ENCODE measurements around the gene PIK3CD. TPM values are rescaled to one million over a fixed set of nuclear protein-coding genes. Genes with fewer than 3 reads are reported as not detected.

Gene PIK3CD
- polyA plus RNA-seq, 1 of the 3 experiments (the other 2 are of a cell fraction) = 6.0 TPM

- Histone ChIP-seq H3K4me2 (no peak overlapping the region), H3K4me1 (ENCODE audit: control insufficient read depth in 1 of 2, insufficient read depth in 2 of 2, low read depth in 1 of 2, low read length in 1 of 2) (peaks cover 0 to 48% of the 10 kb centered on the region in 2 experiments; a peak in 2 of 4 replicates), H3K9me2 (no peaks in the 10 kb centered on the region), H4K20me1 (ENCODE audit: insufficient read depth) (no peaks in the 10 kb centered on the region), H3K79me2 (ENCODE audit: insufficient read depth) (no peaks in the 10 kb centered on the region), H3K27me3 (ENCODE audit: insufficient read depth) (no peaks in the 10 kb centered on the region), H3F3A (replicated peaks; ENCODE audit: insufficient read depth) (no peaks in the 10 kb centered on the region), H3K9me3 (no peaks in the 10 kb centered on the region), H3K27ac (ENCODE audit: low read depth in 2 of 2, low read length in 1 of 2) (peak overlapping the region in 1 of 2 experiments; percentile 94; a peak in 2 of 4 replicates), H3K36me3 (replicated peaks in 1 of 2; ENCODE audit: control insufficient read depth in 1 of 2, insufficient read depth in 2 of 2, low read length in 1 of 2) (peaks cover 0 to 38% of the 10 kb centered on the region in 2 experiments), H3K4me3 (ENCODE audit: low read depth in 2 of 2, low read length in 1 of 2) (no peak overlapping the region), H3K9ac (no peak overlapping the region), H2AFZ (ENCODE audit: low read depth) (no peak overlapping the region)
- TF ChIP-seq CHD2 (IDR thresholded peaks at IDR 0.05; ENCODE audit: low read length, partially characterized antibody) (peak; percentile 60), RFX5 (IDR thresholded peaks at IDR 0.05; ENCODE audit: low read length) (0 out of 2 replicates have a peak, but pooled peaks have one; percentile 16), FOXJ3 (CRISPR knock-in tag; IDR thresholded peaks at IDR 0.05) (peak; percentile 68; the same call in 1 of the 2 replicates), EP300 (IDR thresholded peaks at IDR 0.05; ENCODE audit: borderline replicate concordance in 1 of 2, low read depth in 1 of 2, low read length in 1 of 2) (peak in 1 of 2 experiments; percentile 67; a peak in 2 of 4 replicates), RCOR1 (IDR thresholded peaks at IDR 0.05; ENCODE audit: low read length) (peak; percentile 63), SMC3 (IDR thresholded peaks at IDR 0.05; ENCODE audit: low read depth, low read length) (peak; percentile 44; the same call in 1 of the 2 replicates), MXI1 (IDR thresholded peaks at IDR 0.05; ENCODE audit: low read depth, low read length) (peak; percentile 88), RAD21 (IDR thresholded peaks at IDR 0.05; ENCODE audit: low read length) (peak; percentile 69), FOSL2 (IDR thresholded peaks at IDR 0.05; ENCODE audit: borderline replicate concordance, low read depth) (no peak), CTCF (IDR thresholded peaks at IDR 0.05) (no peak), GABPA (IDR thresholded peaks at IDR 0.05; ENCODE audit: low read depth) (no peak), FOXM1 (IDR thresholded peaks at IDR 0.05; ENCODE audit: low read depth) (no peak), TAF1 (IDR thresholded peaks at IDR 0.05; ENCODE audit: borderline replicate concordance, low read depth, low read length) (no peak)
- TF ChIP-seq, protein P1, sequence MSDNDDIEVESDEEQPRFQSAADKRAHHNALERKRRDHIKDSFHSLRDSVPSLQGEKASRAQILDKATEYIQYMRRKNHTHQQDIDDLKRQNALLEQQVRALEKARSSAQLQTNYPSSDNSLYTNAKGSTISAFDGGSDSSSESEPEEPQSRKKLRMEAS (IDR thresholded peaks at IDR 0.05; ENCODE audit: low read depth) = no peak
- peak; percentile 95 for DNase-seq
- CTCF ChIA-PET = interaction anchor here (0.6 to 3.4 kb wide), 10 partner anchors 8 to 713 kb away, joined by 3 to 51 read pairs (median 6); partner anchors contain the start of gene TMEM201
- POLR2A ChIA-PET = interaction anchor here (1.0 to 1.5 kb wide), 3 partner anchors 11 to 14 kb away, joined by 4 to 8 read pairs (median 5); no protein-coding TSS in a partner anchor
- WGBS (ENCODE audit: low lambda C conversion rate) = 81% methylated on average over 21 of the region's 42 CpGs
Observed at GRCh38 chr1:9603766-9604753, 47.5 kb upstream of the PIK3CD start.

All from SK-N-SH (cell line).